ENCODE data around the gene COG3.
"Not testable (repeated sequence)": the region's sequence is repeated elsewhere in the genome, so short reads cannot be mapped to it uniquely, and the experiment has no call there.

COG3 gene

GRCh38 chr13:45464687-45465453 lies at the start of gene COG3:
Gene COG3 (plus strand): TSS chr13:45464939. CDS start chr13:45465037, 98 bp downstream.
- ATAC-seq, result peak; percentile 98
- peak; percentile 96 for DNase-seq
- peak within 1 kb of the TSS; percentile 90 for H3K4me3 Mint-ChIP-seq
- peaks cover 7% of the 10 kb centered on the region for H3K36me3 Mint-ChIP-seq (ENCODE audit: low read depth)
- peaks cover 52% of the 10 kb centered on the region for H3K4me1 Mint-ChIP-seq
- no peaks in the 10 kb centered on the region for H3K9me3 Mint-ChIP-seq
- no peaks in the 10 kb centered on the region for H3K27me3 Mint-ChIP-seq
- H3K27ac Mint-ChIP-seq, result peak within 1 kb of the TSS; percentile 94

- H3K4me3 Mint-ChIP-seq, result no peak overlapping the region
- H3K27ac Mint-ChIP-seq, result no peak overlapping the region
These were observed 49.6 kb upstream of the COG3 start for GRCh38 chr13:45415112-45415511.

GRCh38 chr13:45416516-45417128 lies 48.1 kb upstream of the COG3 start:
- DNase-seq (no peak), ATAC-seq (no peak)
- H3K4me3 Mint-ChIP-seq, result peak overlapping the region; percentile 91
- H3K9me3 Mint-ChIP-seq, result no peaks in the 10 kb centered on the region
- H3K27ac Mint-ChIP-seq, result peak overlapping the region; percentile 93
- H3K36me3 Mint-ChIP-seq (ENCODE audit: low read depth), result no peaks in the 10 kb centered on the region
- H3K4me1 Mint-ChIP-seq, result peaks cover 27% of the 10 kb centered on the region
- no peaks in the 10 kb centered on the region for H3K27me3 Mint-ChIP-seq

More at GRCh38 chr13:45415112-45415511, 49.6 kb upstream of the COG3 start:
- ATAC-seq (no peak), DNase-seq (no peak)
- Mint-ChIP-seq H3K4me1 (peaks cover 31% of the 10 kb centered on the region), H3K9me3 (no peaks in the 10 kb centered on the region), H3K27me3 (no peaks in the 10 kb centered on the region), H3K36me3 (ENCODE audit: low read depth) (peaks cover 8% of the 10 kb centered on the region)

GRCh38 chr13:45417790-45418534 lies 46.8 kb upstream of the COG3 start, which contains the start of gene SLC25A30:
Gene SLC25A30 (minus strand): TSS chr13:45418373. CDS start chr13:45411425, 6,948 bp downstream.
- peak within 1 kb of the TSS; percentile 91 for H3K4me3 Mint-ChIP-seq
- H3K9me3 Mint-ChIP-seq, result no peaks in the 10 kb centered on the region
- peak; percentile 96 for ATAC-seq
- H3K27me3 Mint-ChIP-seq, result no peaks in the 10 kb centered on the region
- H3K36me3 Mint-ChIP-seq (ENCODE audit: low read depth), result no peaks in the 10 kb centered on the region
- peak within 1 kb of the TSS; percentile 93 for H3K27ac Mint-ChIP-seq
- peak; percentile 92 for DNase-seq
- H3K4me1 Mint-ChIP-seq, result peaks cover 27% of the 10 kb centered on the region

- H3K9me3 Mint-ChIP-seq; H3K36me3 Mint-ChIP-seq (ENCODE audit: low read depth); DNase-seq; H3K27me3 Mint-ChIP-seq; ATAC-seq; H3K27ac Mint-ChIP-seq; H3K4me3 Mint-ChIP-seq: not testable (repeated sequence)
- H3K4me1 Mint-ChIP-seq, result peaks cover 21% of the 10 kb centered on the region
These were observed 45.4 kb upstream of the COG3 start for GRCh38 chr13:45419389-45419788.

- no peak overlapping the region for H3K27ac Mint-ChIP-seq
- H3K4me3 Mint-ChIP-seq, result no peak overlapping the region
These were observed 44.8 kb upstream of the COG3 start for GRCh38 chr13:45419945-45420344.

GRCh38 chr13:45422731-45423292 lies 41.9 kb upstream of the COG3 start:
- DNase-seq, result no peak
- Mint-ChIP-seq H3K27ac (no peak overlapping the region), H3K4me1 (peaks cover 3% of the 10 kb centered on the region), H3K4me3 (no peak overlapping the region), H3K27me3 (no peaks in the 10 kb centered on the region), H3K36me3 (ENCODE audit: low read depth) (no peaks in the 10 kb centered on the region), H3K9me3 (no peaks in the 10 kb centered on the region)
- ATAC-seq, result no peak

More at GRCh38 chr13:45419945-45420344, 44.8 kb upstream of the COG3 start:
- DNase-seq (no peak), ATAC-seq (no peak)
- Mint-ChIP-seq H3K9me3 (no peaks in the 10 kb centered on the region), H3K36me3 (ENCODE audit: low read depth) (no peaks in the 10 kb centered on the region), H3K27me3 (no peaks in the 10 kb centered on the region), H3K4me1 (peaks cover 16% of the 10 kb centered on the region)

GRCh38 chr13:45426056-45426841 lies 38.5 kb upstream of the COG3 start:
- not testable (repeated sequence) for H3K4me3 Mint-ChIP-seq; H3K27me3 Mint-ChIP-seq; ATAC-seq; H3K36me3 Mint-ChIP-seq (ENCODE audit: low read depth); H3K9me3 Mint-ChIP-seq; H3K27ac Mint-ChIP-seq; H3K4me1 Mint-ChIP-seq; DNase-seq

- Mint-ChIP-seq H3K27ac (no peak overlapping the region), H3K9me3 (no peaks in the 10 kb centered on the region), H3K27me3 (no peaks in the 10 kb centered on the region), H3K4me3 (no peak overlapping the region), H3K4me1 (no peaks in the 10 kb centered on the region), H3K36me3 (ENCODE audit: low read depth) (no peaks in the 10 kb centered on the region)
- ATAC-seq, result no peak
- DNase-seq, result no peak
These were observed 31.9 kb upstream of the COG3 start for GRCh38 chr13:45432737-45433380.

GRCh38 chr13:45433381-45433790 lies 31.4 kb upstream of the COG3 start:
- Mint-ChIP-seq H3K36me3 (ENCODE audit: low read depth) (no peaks in the 10 kb centered on the region), H3K27me3 (no peaks in the 10 kb centered on the region), H3K27ac (no peak overlapping the region), H3K4me3 (no peak overlapping the region), H3K4me1 (no peaks in the 10 kb centered on the region), H3K9me3 (no peaks in the 10 kb centered on the region)
- DNase-seq (no peak), ATAC-seq (no peak)

GRCh38 chr13:45434556-45435371 lies 30.0 kb upstream of the COG3 start:
- H3K4me1 Mint-ChIP-seq, result no peaks in the 10 kb centered on the region
- no peak overlapping the region for H3K4me3 Mint-ChIP-seq
- no peak for ATAC-seq
- no peaks in the 10 kb centered on the region for H3K36me3 Mint-ChIP-seq (ENCODE audit: low read depth)
- no peak for DNase-seq
- H3K27me3 Mint-ChIP-seq, result no peaks in the 10 kb centered on the region
- no peak overlapping the region for H3K27ac Mint-ChIP-seq
- no peaks in the 10 kb centered on the region for H3K9me3 Mint-ChIP-seq

GRCh38 chr13:45436332-45436731 lies 28.4 kb upstream of the COG3 start:
- ATAC-seq (no peak), DNase-seq (no peak)
- Mint-ChIP-seq H3K4me3 (no peak overlapping the region), H3K9me3 (no peaks in the 10 kb centered on the region), H3K27ac (no peak overlapping the region), H3K4me1 (peaks cover 6% of the 10 kb centered on the region), H3K27me3 (no peaks in the 10 kb centered on the region), H3K36me3 (ENCODE audit: low read depth) (no peaks in the 10 kb centered on the region)

GRCh38 chr13:45436953-45437352 lies 27.8 kb upstream of the COG3 start:
- Mint-ChIP-seq H3K4me3 (no peak overlapping the region), H3K9me3 (no peaks in the 10 kb centered on the region), H3K4me1 (peaks cover 12% of the 10 kb centered on the region), H3K27me3 (no peaks in the 10 kb centered on the region), H3K36me3 (ENCODE audit: low read depth) (no peaks in the 10 kb centered on the region), H3K27ac (no peak overlapping the region)
- DNase-seq (no peak), ATAC-seq (no peak)
